Karpas-422 (cell line): ENCODE results near the gene C2orf76. TPM values are rescaled to one million over a fixed set of nuclear protein-coding genes. Genes with fewer than 3 reads are reported as not detected.

Experiments used
- DNase-seq: peaks from one replicate; pipeline ENCODE4 v3.0.0-alpha.2; 2015
- H2AFZ ChIP-seq: fragments of 200-600 bp; sonication (generic); 2 replicates; pipeline ENCODE4 v1.6.1; 2014; ENCODE audit warnings: antibody characterized with exemption, low read length, mixed read lengths
- H3K27ac ChIP-seq: fragments of 200-600 bp; sonication (generic); 2 replicates; pipeline ENCODE4 v1.5.1; 2014; ENCODE audit warnings: mild to moderate bottlenecking, low read length, moderate library complexity
- H3K27me3 ChIP-seq: fragments of 200-600 bp; sonication (generic); 2 replicates; pipeline ENCODE4 v1.6.1; 2014; ENCODE audit warnings: low read length, mixed read lengths
- H3K36me3 ChIP-seq: fragments of 200-600 bp; sonication (generic); 2 replicates; pipeline ENCODE4 v1.6.1; 2014; ENCODE audit warnings: low read length, mixed read lengths; ENCODE audit not compliant: insufficient read depth
- H3K4me1 ChIP-seq: fragments of 200-600 bp; sonication (generic); 2 replicates; pipeline ENCODE4 v1.6.1; 2014; ENCODE audit warnings: mild to moderate bottlenecking, low read length, mixed read lengths
- H3K4me2 ChIP-seq: fragments of 200-600 bp; sonication (generic); 2 replicates; pipeline ENCODE4 v1.6.1; 2014; ENCODE audit warnings: low read length, low read depth, mild to moderate bottlenecking; ENCODE audit not compliant: poor library complexity, severe bottlenecking
- H3K4me3 ChIP-seq: fragments of 200-600 bp; sonication (generic); 2 replicates; pipeline ENCODE4 v1.5.1; 2014; ENCODE audit warnings: mild to moderate bottlenecking, antibody characterized with exemption, low read length, mixed read lengths
- H3K79me2 ChIP-seq: fragments of 200-600 bp; sonication (generic); 2 replicates; pipeline ENCODE4 v1.6.1; 2014; ENCODE audit warnings: mild to moderate bottlenecking, low read length, mixed read lengths
- H3K9ac ChIP-seq: fragments of 200-600 bp; sonication (generic); 2 replicates; pipeline ENCODE4 v1.6.0; 2014; ENCODE audit warnings: low read length
- H3K9me2 ChIP-seq: fragments of 200-600 bp; sonication (generic), shearing (Covaris generic); replicated peaks from 2 replicates; pipeline ENCODE4 v1.6.0; 2014; ENCODE audit warnings: mild to moderate bottlenecking, low read length, moderate library complexity; ENCODE audit not compliant: insufficient read depth
- H3K9me3 ChIP-seq: fragments of 300-700, 200-600 bp; sonication (generic); 2 replicates; pipeline ENCODE4 v1.6.1; 2014; ENCODE audit warnings: low read length, mixed read lengths
- H4K20me1 ChIP-seq: fragments of 200-600 bp; sonication (generic); 2 replicates; pipeline ENCODE4 v1.6.1; 2014; ENCODE audit warnings: mild to moderate bottlenecking, antibody characterized with exemption, low read length, low read depth; ENCODE audit not compliant: insufficient read depth
- total RNA-seq: library from RNA; depleted of rRNA; stranded (reverse); fragments of >200 nt; shearing (Covaris generic); gene quantifications from 2 replicates; pipeline ENCODE4 v1.2.3, GENCODE V29; 2014; ENCODE audit warnings: low replicate concordance

The C2orf76 gene
- total RNA-seq, 1 experiment from 2014 or later, result 6.6 TPM

GRCh38 chr2:119359774-119360173, 6.9 kb downstream of the C2orf76 start:
- Histone ChIP-seq H3K4me1 (peaks cover 12% of the 10 kb centered on the region), H3K9me3 (no peaks in the 10 kb centered on the region), H3K9ac (no peak overlapping the region), H3K4me3 (no peak overlapping the region), H3K27me3 (no peaks in the 10 kb centered on the region), H3K79me2 (no peaks in the 10 kb centered on the region), H3K27ac (no peak overlapping the region), H3K36me3 (no peaks in the 10 kb centered on the region), H3K4me2 (no peak overlapping the region), H4K20me1 (0 out of 2 replicates have a peak, but pooled peaks cover 7% of the 10 kb centered on the region), H3K9me2 (no peaks in the 10 kb centered on the region), H2AFZ (no peak overlapping the region)
- no peak for DNase-seq

DNA sequence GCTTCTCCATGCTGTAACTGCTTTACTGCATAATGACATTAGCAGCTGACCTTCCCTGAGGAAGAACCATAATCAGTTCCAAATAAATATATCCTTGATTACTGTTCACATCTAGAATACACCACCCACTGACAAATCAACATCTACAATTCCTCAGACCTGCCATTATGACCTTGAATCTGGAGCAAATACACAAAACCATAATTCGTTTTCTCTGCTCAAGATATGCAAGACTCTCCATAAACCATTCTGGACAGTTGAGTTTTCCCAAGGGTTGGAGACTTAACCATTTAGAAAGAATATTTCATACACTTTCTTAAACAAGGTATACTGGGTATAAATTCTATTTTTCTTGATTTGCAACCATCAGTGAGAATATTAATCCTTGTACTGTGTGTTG, 11.8 kb downstream of the C2orf76 start:
- H2AFZ ChIP-seq, result no peak overlapping the region
- H3K4me2 ChIP-seq, result no peak overlapping the region
- H3K36me3 ChIP-seq, result no peaks in the 10 kb centered on the region
- no peaks in the 10 kb centered on the region for H3K79me2 ChIP-seq
- H3K4me3 ChIP-seq, result no peak overlapping the region
- no peak overlapping the region for H3K9ac ChIP-seq
- peaks cover 13% of the 10 kb centered on the region; the same call in 1 of the 2 replicates for H4K20me1 ChIP-seq
- no peak overlapping the region for H3K27ac ChIP-seq
- 0 out of 2 replicates have a peak, but pooled peaks cover 2% of the 10 kb centered on the region for H3K27me3 ChIP-seq
- H3K9me2 ChIP-seq, result no peaks in the 10 kb centered on the region
- no peaks in the 10 kb centered on the region for H3K9me3 ChIP-seq
- DNase-seq, result no peak
- peaks cover 30% of the 10 kb centered on the region for H3K4me1 ChIP-seq

DNA sequence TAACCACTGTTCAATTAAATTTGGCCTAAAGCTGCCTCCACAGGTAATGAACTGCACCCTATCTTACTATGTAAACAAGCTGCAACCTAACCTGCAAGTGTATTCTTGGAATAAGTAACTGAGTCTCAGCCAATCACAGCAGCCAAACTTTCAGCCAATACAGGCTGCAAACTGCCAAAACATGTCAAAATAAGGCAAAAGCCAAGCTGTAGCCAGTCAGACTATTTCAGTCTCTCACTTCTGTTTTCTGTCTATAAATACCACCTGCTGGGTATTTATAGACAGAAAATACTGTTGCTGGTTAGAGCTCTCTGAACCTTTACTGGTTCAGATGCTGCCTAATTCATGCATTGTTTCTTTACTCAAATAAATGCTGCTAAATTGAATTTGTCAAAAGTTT, 14.3 kb downstream of the C2orf76 start:
- peak; percentile 80 for DNase-seq
- H2AFZ ChIP-seq, result no peak overlapping the region
- H3K9me3 ChIP-seq, result no peaks in the 10 kb centered on the region
- no peak overlapping the region for H3K27ac ChIP-seq
- H3K4me1 ChIP-seq, result peaks cover 30% of the 10 kb centered on the region
- no peaks in the 10 kb centered on the region for H3K9me2 ChIP-seq
- peak overlapping the region; percentile 57 for H3K4me2 ChIP-seq
- peaks cover 13% of the 10 kb centered on the region; the same call in 1 of the 2 replicates for H4K20me1 ChIP-seq
- no peaks in the 10 kb centered on the region for H3K79me2 ChIP-seq
- no peak overlapping the region for H3K9ac ChIP-seq
- H3K27me3 ChIP-seq, result 0 out of 2 replicates have a peak, but pooled peaks cover 2% of the 10 kb centered on the region
- no peaks in the 10 kb centered on the region for H3K36me3 ChIP-seq
- no peak overlapping the region for H3K4me3 ChIP-seq

GRCh38 chr2:119350311-119350998, 16.2 kb downstream of the C2orf76 start:
- H3K4me3 ChIP-seq, result no peak overlapping the region
- H3K4me2 ChIP-seq, result no peak overlapping the region
- no peaks in the 10 kb centered on the region for H3K9me2 ChIP-seq
- H4K20me1 ChIP-seq, result peaks cover 11% of the 10 kb centered on the region; the same call in 1 of the 2 replicates
- H3K9ac ChIP-seq, result no peak overlapping the region
- H3K36me3 ChIP-seq, result no peaks in the 10 kb centered on the region
- H3K27me3 ChIP-seq, result 0 out of 2 replicates have a peak, but pooled peaks cover 2% of the 10 kb centered on the region
- DNase-seq, result no peak
- H3K79me2 ChIP-seq, result no peaks in the 10 kb centered on the region
- H2AFZ ChIP-seq, result no peak overlapping the region
- no peak overlapping the region for H3K27ac ChIP-seq
- peaks cover 23% of the 10 kb centered on the region for H3K4me1 ChIP-seq
- no peaks in the 10 kb centered on the region for H3K9me3 ChIP-seq

- H2AFZ ChIP-seq, result no peak overlapping the region
- H3K36me3 ChIP-seq, result no peaks in the 10 kb centered on the region
- no peak overlapping the region for H3K27ac ChIP-seq
- no peak overlapping the region for H3K9ac ChIP-seq
- H3K4me3 ChIP-seq, result no peak overlapping the region
- H3K4me1 ChIP-seq, result peaks cover 18% of the 10 kb centered on the region
- 0 out of 2 replicates have a peak, but pooled peaks cover 2% of the 10 kb centered on the region for H3K27me3 ChIP-seq
- no peaks in the 10 kb centered on the region for H3K9me3 ChIP-seq
- DNase-seq, result no peak
- H3K4me2 ChIP-seq, result no peak overlapping the region
- no peaks in the 10 kb centered on the region for H3K79me2 ChIP-seq
- no peaks in the 10 kb centered on the region for H3K9me2 ChIP-seq
- peaks cover 6% of the 10 kb centered on the region; the same call in 1 of the 2 replicates for H4K20me1 ChIP-seq
Measured at GRCh38 chr2:119349289-119349688, 17.3 kb downstream of the C2orf76 start.

DNA sequence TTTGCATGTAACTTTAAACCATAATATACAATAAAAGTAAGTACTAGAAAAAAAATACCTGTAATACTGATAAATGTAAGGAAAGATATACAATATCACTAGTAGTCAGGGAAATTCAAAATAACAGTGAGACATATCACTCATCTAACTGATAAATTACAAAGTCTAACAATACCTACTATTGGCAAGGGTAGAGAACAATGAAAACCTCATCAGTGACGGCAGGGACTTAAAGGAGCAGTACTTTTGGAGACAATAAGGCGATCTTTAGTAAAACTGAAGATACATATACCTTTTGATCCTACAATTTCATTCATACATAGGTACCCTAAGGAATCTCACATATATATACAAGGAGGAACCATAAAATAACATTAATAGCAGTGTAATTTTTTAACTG, 24.9 kb downstream of the C2orf76 start:
- H3K4me1 ChIP-seq, result no peaks in the 10 kb centered on the region; the same call in 1 of the 2 replicates

GRCh38 chr2:119339562-119339923, 27.1 kb downstream of the C2orf76 start:
- no peaks in the 10 kb centered on the region for H4K20me1 ChIP-seq
- H3K4me2 ChIP-seq, result no peak overlapping the region
- no peaks in the 10 kb centered on the region for H3K9me3 ChIP-seq
- no peak overlapping the region for H3K4me3 ChIP-seq
- H3K79me2 ChIP-seq, result no peaks in the 10 kb centered on the region
- DNase-seq, result no peak
- no peak overlapping the region for H2AFZ ChIP-seq
- no peaks in the 10 kb centered on the region; the same call in 1 of the 2 replicates for H3K27me3 ChIP-seq
- H3K36me3 ChIP-seq, result no peaks in the 10 kb centered on the region
- no peaks in the 10 kb centered on the region; the same call in 1 of the 2 replicates for H3K4me1 ChIP-seq
- no peak overlapping the region for H3K9ac ChIP-seq
- H3K27ac ChIP-seq, result no peak overlapping the region
- H3K9me2 ChIP-seq, result no peaks in the 10 kb centered on the region

More for the DNA sequence above, 24.9 kb downstream of the C2orf76 start:
- Histone ChIP-seq H3K9ac (no peak overlapping the region), H3K27ac (no peak overlapping the region), H3K4me2 (no peak overlapping the region), H3K36me3 (no peaks in the 10 kb centered on the region), H3K4me3 (no peak overlapping the region), H4K20me1 (no peaks in the 10 kb centered on the region), H2AFZ (no peak overlapping the region), H3K9me2 (no peaks in the 10 kb centered on the region), H3K9me3 (no peaks in the 10 kb centered on the region), H3K27me3 (no peaks in the 10 kb centered on the region; the same call in 1 of the 2 replicates), H3K79me2 (no peaks in the 10 kb centered on the region)
- no peak for DNase-seq

- Histone ChIP-seq H3K27me3 (no peaks in the 10 kb centered on the region; the same call in 1 of the 2 replicates), H3K4me3 (no peak overlapping the region), H3K9me3 (no peaks in the 10 kb centered on the region), H3K4me1 (no peaks in the 10 kb centered on the region; the same call in 1 of the 2 replicates), H3K36me3 (no peaks in the 10 kb centered on the region), H3K79me2 (no peaks in the 10 kb centered on the region), H4K20me1 (no peaks in the 10 kb centered on the region), H3K9ac (no peak overlapping the region), H3K27ac (no peak overlapping the region), H2AFZ (no peak overlapping the region), H3K9me2 (no peaks in the 10 kb centered on the region), H3K4me2 (no peak overlapping the region)
- DNase-seq, result no peak
Measured at GRCh38 chr2:119338826-119339561, 27.6 kb downstream of the C2orf76 start.
